VCaP (cell line): ENCODE measurements around the gene SCARF2.

Source experiments
- H3K27ac ChIP-seq: fragments of 450-650 bp; 2 replicates; pipeline ENCODE4 v1.5.1; 2017
- CTCF ChIP-seq: fragments of 450-650 bp; conservative IDR thresholded peaks from 2 replicates; pipeline ENCODE4 v1.5.1; 2017; ENCODE audit warnings: mild to moderate bottlenecking, moderate library complexity

The SCARF2 gene

GRCh38 chr22:20446383-20446970 lies 8.9 kb upstream of the SCARF2 start:
- H3K27ac ChIP-seq, result no peak overlapping the region
- TF ChIP-seq CTCF, result no peak

DNA sequence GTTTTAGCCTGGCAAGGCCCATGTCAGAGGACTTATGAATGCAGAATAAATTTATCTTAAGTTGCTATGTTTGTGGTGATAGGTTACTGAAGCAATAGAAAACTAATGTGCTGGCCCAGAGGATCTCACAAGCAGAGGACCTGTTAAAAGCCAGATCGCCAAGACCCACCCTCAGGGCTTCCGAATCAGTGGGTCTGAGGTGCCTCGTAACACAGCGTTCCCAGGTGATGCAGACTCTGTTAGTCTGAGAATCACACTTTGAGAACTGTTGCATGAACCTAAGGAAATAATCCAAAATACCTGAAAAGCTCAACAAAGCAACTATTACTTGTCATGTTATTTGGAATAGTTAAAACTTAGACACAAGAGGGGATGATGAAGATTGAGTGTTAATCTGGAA lies 6.7 kb upstream of the SCARF2 start:
- no peak for TF ChIP-seq CTCF
- no peak overlapping the region for H3K27ac ChIP-seq

DNA sequence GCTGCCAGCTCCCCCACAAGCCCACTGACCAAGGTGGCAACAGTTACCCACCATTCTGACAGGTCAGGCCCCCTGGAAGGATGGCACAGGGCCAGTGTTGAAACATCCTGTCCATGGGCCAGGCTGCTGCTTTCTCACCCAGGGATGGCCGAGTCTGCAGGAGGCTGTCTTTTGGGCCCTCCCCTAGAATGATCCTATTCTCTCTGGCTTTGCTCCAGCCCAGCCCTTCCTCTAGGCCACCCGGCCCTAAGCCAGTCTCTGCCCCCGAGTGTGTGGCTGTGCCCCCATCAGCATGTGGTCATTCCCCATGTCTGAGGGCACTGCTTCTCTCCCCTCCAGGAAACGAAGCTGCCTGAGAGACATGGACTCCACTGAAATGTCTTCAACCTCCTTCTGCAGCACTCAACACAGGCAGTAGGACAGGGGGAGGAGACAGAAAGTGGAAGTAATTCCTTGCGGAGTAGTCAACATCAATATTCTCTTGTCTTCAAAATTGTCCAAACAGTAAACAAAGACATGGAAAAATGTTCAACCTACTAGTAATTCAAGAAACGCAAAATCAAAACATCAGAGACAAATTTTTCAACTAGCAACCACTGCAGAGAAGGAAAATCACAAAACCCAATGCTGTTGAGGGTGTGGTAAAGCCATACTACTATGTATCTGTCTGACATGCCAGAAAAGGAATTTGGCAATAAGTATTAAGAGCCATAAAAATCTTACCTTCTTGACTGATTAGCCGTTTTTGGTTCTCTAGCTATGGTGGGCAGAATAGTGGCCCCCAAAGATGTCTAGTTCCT lies 5.1 kb upstream of the SCARF2 start:
- H3K27ac ChIP-seq, result no peak overlapping the region
- TF ChIP-seq CTCF, result no peak

DNA sequence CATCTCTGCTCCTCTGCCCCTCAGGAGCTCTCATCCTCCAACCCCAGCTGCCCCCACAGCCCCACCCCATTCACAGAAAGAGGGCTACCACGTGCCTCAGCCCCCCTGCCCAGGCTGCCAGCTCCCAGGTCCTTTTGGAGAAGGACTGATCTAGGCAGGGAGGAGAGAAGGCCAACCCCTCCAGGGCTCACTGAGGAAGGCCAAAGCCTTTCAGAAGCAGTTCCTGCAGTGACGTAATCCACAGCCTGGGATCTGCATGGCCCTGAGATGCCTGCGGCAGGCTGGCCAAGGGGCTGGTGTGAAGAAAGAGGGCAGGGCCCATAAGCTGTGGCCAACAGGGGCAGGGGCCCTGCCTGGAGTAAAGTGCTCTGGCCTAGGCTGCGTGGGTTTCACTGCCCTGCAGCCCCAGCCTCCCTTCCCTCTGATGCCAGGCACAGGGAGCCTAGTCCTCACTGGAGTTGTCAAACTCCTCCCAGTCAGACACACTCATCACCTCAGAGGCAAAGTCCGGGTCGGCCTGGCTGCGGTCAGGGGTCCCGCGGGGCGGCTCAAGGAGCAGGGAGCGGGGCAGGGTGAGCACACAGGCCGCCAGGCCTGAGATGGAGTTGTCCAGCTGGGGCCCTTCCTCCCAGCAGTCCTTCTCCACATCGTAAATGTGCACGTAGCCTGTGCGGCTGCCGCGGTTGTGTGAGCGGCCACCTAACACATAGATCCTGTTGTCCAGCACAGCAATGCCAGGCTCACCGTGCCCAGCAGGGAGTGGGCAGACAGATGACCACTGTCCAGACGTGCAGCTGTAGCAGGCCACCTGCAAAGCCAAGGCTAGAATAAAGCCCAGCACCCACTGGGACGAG lies 4.2 kb upstream of the SCARF2 start:
- TF ChIP-seq CTCF, result no peak
- H3K27ac ChIP-seq, result no peak overlapping the region

GRCh38 chr22:20440637-20441591 lies 3.3 kb upstream of the SCARF2 start:
- TF ChIP-seq CTCF, result no peak
- H3K27ac ChIP-seq, result no peak overlapping the region

GRCh38 chr22:20439928-20440575 lies 2.4 kb upstream of the SCARF2 start:
- TF ChIP-seq CTCF, result no peak
- H3K27ac ChIP-seq, result no peak overlapping the region
